ENCODE data around the gene STYXL1. TPM values are rescaled to one million over a fixed set of nuclear protein-coding genes. Genes with fewer than 3 reads are reported as not detected.

The STYXL1 gene
- total RNA-seq, 1 donor from 2014 or later = 35.3 TPM

DNA sequence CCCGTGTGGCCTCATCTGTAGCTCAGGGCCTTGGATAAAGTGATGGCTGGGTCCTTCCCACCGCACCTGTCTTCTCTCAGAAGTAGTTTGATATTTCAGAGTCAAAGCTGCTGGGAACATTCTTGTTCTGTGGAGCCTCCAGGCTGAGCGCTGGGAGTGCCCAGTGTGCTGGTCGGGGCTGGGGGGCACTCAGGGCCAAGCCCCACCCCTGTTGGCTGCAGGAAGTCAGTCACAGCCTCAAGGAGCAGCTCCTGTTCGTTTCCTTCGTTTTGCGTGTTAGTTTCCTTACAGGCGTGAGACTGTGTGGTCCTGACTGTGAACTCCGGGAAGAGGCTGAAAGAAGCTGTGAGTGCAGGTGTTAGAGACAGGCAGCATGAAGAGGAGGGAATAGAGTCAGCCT is 99.6 kb downstream of the STYXL1 start:
- TF ChIP-seq, protein P1, sequence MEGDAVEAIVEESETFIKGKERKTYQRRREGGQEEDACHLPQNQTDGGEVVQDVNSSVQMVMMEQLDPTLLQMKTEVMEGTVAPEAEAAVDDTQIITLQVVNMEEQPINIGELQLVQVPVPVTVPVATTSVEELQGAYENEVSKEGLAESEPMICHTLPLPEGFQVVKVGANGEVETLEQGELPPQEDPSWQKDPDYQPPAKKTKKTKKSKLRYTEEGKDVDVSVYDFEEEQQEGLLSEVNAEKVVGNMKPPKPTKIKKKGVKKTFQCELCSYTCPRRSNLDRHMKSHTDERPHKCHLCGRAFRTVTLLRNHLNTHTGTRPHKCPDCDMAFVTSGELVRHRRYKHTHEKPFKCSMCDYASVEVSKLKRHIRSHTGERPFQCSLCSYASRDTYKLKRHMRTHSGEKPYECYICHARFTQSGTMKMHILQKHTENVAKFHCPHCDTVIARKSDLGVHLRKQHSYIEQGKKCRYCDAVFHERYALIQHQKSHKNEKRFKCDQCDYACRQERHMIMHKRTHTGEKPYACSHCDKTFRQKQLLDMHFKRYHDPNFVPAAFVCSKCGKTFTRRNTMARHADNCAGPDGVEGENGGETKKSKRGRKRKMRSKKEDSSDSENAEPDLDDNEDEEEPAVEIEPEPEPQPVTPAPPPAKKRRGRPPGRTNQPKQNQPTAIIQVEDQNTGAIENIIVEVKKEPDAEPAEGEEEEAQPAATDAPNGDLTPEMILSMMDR (IDR thresholded peaks at IDR 0.05; ENCODE audit: unreplicated experiment) = no peak
- Mint-ChIP-seq H3K27ac (no peak overlapping the region), H3K36me3 (peaks cover 18% of the 10 kb centered on the region), H3K4me3 (no peak overlapping the region), H3K27me3 (ENCODE audit: low read depth) (no peaks in the 10 kb centered on the region), H3K4me1 (peaks cover 7% of the 10 kb centered on the region), H3K9me3 (peaks cover 5% of the 10 kb centered on the region)
- no peak for DNase-seq (ENCODE audit: low spot score in 2 of 2, unreplicated experiment in 2 of 2)

Other genes with a start within 250 kb of the STYXL1 start
- not detected in 3 replicates for gene CCL24, start 234.2 kb downstream of the STYXL1 start, total RNA-seq
- 52.5 to 54.7 TPM (median 53.7 TPM) in 3 replicates for gene RHBDD2, start 169.0 kb downstream of the STYXL1 start, total RNA-seq
- gene POR, start 132.8 kb downstream of the STYXL1 start, total RNA-seq = 78.5 to 88.6 TPM (median 81.3 TPM) in 3 replicates
- gene TMEM120A, start 53.4 kb downstream of the STYXL1 start, total RNA-seq = 13.8 to 21.2 TPM (median 17.8 TPM) in 3 replicates
- 133 to 142 TPM (median 137 TPM) in 3 replicates for gene MDH2, start 106 bp upstream of the STYXL1 start, total RNA-seq
- gene SRRM3, start 153.9 kb upstream of the STYXL1 start, total RNA-seq = 6.9 to 8.2 TPM (median 7.7 TPM) in 3 replicates